Type B pancreatic cell (in vitro differentiated cells): Measurements from ENCODE around the gene CYP4F12. TPM values are rescaled to one million over a fixed set of nuclear protein-coding genes. Genes with fewer than 3 reads are reported as not detected.
A peak's percentile ranks its signal among the peaks of the same experiment; 100 is the strongest.

Source experiments
- DNase-seq: peaks from one replicate; pipeline ENCODE4 v3.0.0; 2021; ENCODE audit warnings: mixed read lengths; ENCODE audit not compliant: unreplicated experiment; ENCODE audit errors: extremely low spot score
- H3K27ac Mint-ChIP-seq: 2 replicates; pipeline ENCODE4 v1.8.0; 2021; ENCODE audit warnings: mild to moderate bottlenecking, mixed read lengths
- H3K27me3 Mint-ChIP-seq: 2 replicates; pipeline ENCODE4 v1.8.0; 2021; ENCODE audit warnings: mixed read lengths
- H3K36me3 Mint-ChIP-seq: 2 replicates; pipeline ENCODE4 v1.8.0; 2021; ENCODE audit warnings: mixed read lengths
- H3K4me1 Mint-ChIP-seq: one replicate; pipeline ENCODE4 v1.8.0; 2021; ENCODE audit warnings: mixed read lengths; ENCODE audit not compliant: unreplicated experiment
- H3K4me3 Mint-ChIP-seq: 2 replicates; pipeline ENCODE4 v1.8.0; 2021; ENCODE audit warnings: mild to moderate bottlenecking, mixed read lengths
- H3K9me3 Mint-ChIP-seq: 2 replicates; pipeline ENCODE4 v1.8.0; 2021; ENCODE audit warnings: mixed read lengths
- long read RNA-seq: library from polyadenylated mRNA; unstranded; transcript quantifications from one replicate; pipeline ENCODE4 v2.0.0, GENCODE V29; 2020
- total RNA-seq: library from RNA; stranded (reverse); gene quantifications from 2 replicates; pipeline ENCODE4 v1.2.1, GENCODE V29; 2021; ENCODE audit warnings: low replicate concordance
- TF ChIP-seq, protein P1 (sequence below): fragments of 200-600 bp; sonication (generic); conservative IDR thresholded peaks from 2 replicates; pipeline ENCODE4 v1.5.0; 2021; ENCODE audit warnings: antibody characterized with exemption, mild to moderate bottlenecking

The CYP4F12 gene, protein sequence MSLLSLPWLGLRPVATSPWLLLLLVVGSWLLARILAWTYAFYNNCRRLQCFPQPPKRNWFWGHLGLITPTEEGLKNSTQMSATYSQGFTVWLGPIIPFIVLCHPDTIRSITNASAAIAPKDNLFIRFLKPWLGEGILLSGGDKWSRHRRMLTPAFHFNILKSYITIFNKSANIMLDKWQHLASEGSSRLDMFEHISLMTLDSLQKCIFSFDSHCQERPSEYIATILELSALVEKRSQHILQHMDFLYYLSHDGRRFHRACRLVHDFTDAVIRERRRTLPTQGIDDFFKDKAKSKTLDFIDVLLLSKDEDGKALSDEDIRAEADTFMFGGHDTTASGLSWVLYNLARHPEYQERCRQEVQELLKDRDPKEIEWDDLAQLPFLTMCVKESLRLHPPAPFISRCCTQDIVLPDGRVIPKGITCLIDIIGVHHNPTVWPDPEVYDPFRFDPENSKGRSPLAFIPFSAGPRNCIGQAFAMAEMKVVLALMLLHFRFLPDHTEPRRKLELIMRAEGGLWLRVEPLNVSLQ
- 0.52 and 1.2 TPM in 2 replicates for total RNA-seq
- long read RNA-seq, partial matches to known transcripts = 0 of 3 reads
- long read RNA-seq, other reads (novel, unspliced or antisense) = 2 of 3 reads

DNA sequence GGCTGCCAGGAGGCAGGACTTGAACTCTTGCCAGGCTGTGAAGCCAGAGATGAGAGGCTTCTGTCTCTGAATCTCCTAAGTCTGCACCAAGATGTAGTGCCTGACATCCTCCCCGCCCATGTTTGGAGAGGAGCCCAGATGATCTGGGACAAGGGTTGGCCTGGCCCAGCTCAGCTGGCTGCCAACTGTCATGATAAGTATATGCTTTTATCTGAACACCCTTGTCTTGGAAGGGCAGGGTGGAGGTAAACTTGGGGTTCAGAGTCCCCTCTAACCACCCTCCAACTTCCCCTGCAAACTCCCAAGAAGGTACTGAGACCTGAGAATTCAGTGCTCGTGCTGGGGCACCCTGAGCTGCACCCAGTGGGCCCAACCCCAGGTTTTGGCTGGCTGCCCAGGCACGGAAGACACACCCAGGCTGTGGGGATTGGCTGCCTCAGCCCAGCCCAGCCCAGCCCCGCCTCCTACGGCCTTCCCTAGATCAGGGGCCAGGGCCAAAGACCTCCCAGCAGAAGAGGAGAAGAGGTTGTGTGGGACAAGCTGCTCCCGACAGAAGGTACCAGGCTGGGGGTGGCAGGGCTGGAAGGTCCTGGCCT is at the start of gene CYP4F12:
CYP4F12 (plus strand) TSS at position 508 of the 596 bp plus-strand sequence. CDS start 443 bp downstream, outside the sequence.
- H3K4me3 Mint-ChIP-seq = no peak within 1 kb of the TSS
- H3K36me3 Mint-ChIP-seq = no peaks in the 10 kb centered on the region
- H3K9me3 Mint-ChIP-seq = no peaks in the 10 kb centered on the region
- no peak within 1 kb of the TSS for H3K27ac Mint-ChIP-seq
- no peak for DNase-seq
- no peaks in the 10 kb centered on the region for H3K27me3 Mint-ChIP-seq
- H3K4me1 Mint-ChIP-seq = no peaks in the 10 kb centered on the region
- TF ChIP-seq, protein P1, sequence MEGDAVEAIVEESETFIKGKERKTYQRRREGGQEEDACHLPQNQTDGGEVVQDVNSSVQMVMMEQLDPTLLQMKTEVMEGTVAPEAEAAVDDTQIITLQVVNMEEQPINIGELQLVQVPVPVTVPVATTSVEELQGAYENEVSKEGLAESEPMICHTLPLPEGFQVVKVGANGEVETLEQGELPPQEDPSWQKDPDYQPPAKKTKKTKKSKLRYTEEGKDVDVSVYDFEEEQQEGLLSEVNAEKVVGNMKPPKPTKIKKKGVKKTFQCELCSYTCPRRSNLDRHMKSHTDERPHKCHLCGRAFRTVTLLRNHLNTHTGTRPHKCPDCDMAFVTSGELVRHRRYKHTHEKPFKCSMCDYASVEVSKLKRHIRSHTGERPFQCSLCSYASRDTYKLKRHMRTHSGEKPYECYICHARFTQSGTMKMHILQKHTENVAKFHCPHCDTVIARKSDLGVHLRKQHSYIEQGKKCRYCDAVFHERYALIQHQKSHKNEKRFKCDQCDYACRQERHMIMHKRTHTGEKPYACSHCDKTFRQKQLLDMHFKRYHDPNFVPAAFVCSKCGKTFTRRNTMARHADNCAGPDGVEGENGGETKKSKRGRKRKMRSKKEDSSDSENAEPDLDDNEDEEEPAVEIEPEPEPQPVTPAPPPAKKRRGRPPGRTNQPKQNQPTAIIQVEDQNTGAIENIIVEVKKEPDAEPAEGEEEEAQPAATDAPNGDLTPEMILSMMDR = no peak

DNA sequence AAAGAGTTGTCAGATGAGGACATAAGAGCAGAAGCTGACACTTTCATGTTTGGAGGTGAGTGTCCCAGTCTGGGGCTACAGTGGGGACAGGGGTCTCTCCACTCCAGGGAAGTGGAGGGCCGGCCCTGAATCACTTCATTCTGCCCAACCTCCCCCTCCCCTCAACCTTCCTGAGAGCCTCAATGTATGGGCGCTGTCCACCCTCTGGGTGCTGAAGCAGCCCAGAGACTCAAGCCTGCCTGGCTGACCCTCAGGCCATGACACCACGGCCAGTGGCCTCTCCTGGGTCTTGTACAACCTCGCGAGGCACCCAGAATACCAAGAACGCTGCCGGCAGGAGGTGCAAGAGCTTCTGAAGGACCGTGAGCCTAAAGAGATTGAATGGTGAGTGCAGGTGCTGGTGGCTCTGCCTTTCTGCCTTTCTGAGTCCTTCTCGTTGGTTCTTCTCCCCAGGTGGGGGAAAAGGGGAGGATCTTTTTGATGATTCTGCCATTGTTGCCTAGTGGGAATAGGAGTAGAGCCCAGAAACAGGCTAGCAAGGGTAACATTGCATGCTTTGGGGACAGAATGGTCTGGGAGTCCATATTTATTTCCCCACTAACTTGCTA is 49.1 kb upstream of the CYP4F12 start:
- H3K4me3 Mint-ChIP-seq = no peak overlapping the region
- no peaks in the 10 kb centered on the region for H3K4me1 Mint-ChIP-seq
- H3K27ac Mint-ChIP-seq = no peak overlapping the region
- TF ChIP-seq, protein P1 = no peak
- no peaks in the 10 kb centered on the region for H3K36me3 Mint-ChIP-seq
- peaks cover 8% of the 10 kb centered on the region for H3K9me3 Mint-ChIP-seq
- H3K27me3 Mint-ChIP-seq = no peaks in the 10 kb centered on the region
- no peak for DNase-seq

DNA sequence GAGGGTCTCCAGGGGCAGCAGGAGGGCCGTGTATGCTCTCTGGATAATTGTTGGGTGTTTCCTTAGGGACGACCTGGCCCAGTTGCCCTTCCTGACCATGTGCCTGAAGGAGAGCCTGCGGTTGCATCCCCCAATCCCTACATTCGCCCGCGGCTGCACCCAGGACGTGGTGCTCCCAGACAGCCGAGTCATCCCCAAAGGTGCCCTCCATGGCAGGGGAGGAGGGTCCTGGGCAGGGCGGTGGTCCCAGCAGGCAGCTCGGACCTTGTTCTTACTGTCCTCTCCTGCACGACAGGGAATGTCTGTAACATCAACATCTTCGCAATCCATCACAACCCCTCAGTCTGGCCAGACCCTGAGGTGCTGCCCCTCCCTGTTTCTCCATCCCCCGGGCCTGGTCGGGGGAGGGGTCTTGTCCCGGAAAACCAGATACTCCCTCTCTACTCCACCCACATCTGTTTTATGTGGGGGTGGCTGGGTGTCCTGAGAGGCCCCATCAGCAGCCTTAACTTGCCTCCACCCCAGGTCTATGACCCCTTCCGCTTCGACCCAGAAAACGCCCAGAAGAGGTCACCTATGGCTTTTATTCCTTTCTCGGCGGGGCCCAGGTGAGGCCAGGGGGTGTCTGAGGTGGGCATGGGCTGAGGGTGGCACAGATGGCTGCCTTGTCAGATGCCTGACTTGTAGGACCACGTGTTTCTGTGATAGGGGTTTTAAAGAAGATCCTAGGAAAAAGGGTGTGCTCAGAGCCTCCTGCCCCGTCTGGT is 44.5 kb upstream of the CYP4F12 start:
- no peak for DNase-seq
- H3K9me3 Mint-ChIP-seq = no peaks in the 10 kb centered on the region
- TF ChIP-seq, protein P1 = no peak
- H3K27me3 Mint-ChIP-seq = no peaks in the 10 kb centered on the region
- H3K4me3 Mint-ChIP-seq = no peak overlapping the region
- H3K36me3 Mint-ChIP-seq = no peaks in the 10 kb centered on the region
- no peaks in the 10 kb centered on the region for H3K4me1 Mint-ChIP-seq
- H3K27ac Mint-ChIP-seq = no peak overlapping the region

DNA sequence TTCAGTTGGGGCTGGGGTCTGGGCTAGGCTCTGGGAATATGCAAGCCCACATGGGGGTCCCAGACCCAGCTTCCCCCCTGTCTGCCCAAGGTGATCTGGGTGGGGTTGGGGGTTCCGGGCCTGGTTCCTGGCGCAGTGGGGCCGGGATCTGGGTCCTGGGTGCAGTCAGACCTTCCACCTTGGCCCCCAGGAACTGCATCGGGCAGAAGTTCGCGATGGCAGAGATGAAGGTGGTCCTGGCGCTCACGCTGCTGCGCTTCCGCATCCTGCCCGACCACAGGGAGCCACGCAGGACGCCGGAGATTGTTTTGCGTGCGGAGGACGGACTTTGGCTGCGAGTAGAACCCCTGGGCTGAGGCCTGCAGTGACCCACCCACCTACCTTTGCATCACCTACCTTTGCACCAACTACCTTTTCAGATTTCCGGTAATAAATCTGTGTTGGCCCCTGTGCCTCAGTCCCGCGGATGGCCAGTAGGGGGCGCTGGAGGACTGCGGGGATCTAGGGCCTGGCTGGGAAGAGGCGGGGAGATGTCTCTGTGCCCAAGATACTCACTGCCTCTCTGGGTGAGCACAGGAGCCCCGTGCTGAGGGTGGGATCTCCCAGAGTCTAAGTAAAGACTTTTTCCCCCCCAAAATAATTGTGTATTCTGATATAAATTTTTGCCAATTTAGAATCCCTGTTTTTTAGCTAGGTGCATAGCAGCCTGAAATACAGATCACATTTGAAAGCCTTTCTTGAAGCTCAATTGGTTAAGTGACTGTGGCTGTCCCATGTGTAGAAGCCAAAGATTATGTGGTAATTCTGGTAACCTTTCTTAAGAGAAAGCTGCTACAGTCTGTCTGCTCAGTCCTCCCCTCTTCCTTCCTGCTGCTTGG is 43.6 kb upstream of the CYP4F12 start:
- Mint-ChIP-seq H3K36me3 (no peaks in the 10 kb centered on the region), H3K27me3 (no peaks in the 10 kb centered on the region), H3K27ac (no peak overlapping the region), H3K4me1 (no peaks in the 10 kb centered on the region), H3K9me3 (no peaks in the 10 kb centered on the region), H3K4me3 (no peak overlapping the region)
- TF ChIP-seq, protein P1 = peak; percentile 71
- DNase-seq = no peak
